Activated T-cell treated with anti-CD3 and anti-CD28 coated beads, Interleukin-2, amount 50 U/mL, for 72 hours (primary cell): Measurements from ENCODE around the gene FOXL1. TPM values are rescaled to one million over a fixed set of nuclear protein-coding genes. Genes with fewer than 3 reads are reported as not detected.

Experiments used
- total RNA-seq, 2 donors: library from RNA; stranded (reverse); gene quantifications; one replicate each; pipeline ENCODE4 v1.2.3, GENCODE V29; 2022

The FOXL1 gene
- total RNA-seq, 2 donors from 2014 or later: 0.07 TPM; not detected in 1

Other genes starting within 250 kb of the FOXL1 start
- gene FOXF1, start 68.0 kb upstream of the FOXL1 start, total RNA-seq: not detected
- 10 to 100 TPM; 21.2 to 22.4 TPM for gene MTHFSD, start 23.3 kb upstream of the FOXL1 start, total RNA-seq
- gene FOXC2, start 11.7 kb upstream of the FOXL1 start, total RNA-seq: not detected